Endothelial cell of umbilical vein (primary cell): Measurements from ENCODE around the gene CCDC182. TPM values are rescaled to one million over a fixed set of nuclear protein-coding genes. Genes with fewer than 3 reads are reported as not detected.

Experiments
- BruUV-seq: library from RNA; stranded (reverse); fragments of 400-500 nt; replicated peaks from 2 replicates; lab custom pipeline; 2021; lab: Mats Ljungman, UMichigan
- CTCF ChIA-PET: fragments of 300-600, 350-600 bp; sonication (Branson Sonifier 250); formaldehyde crosslinking; loops from one replicate; lab custom pipeline; 2021; ENCODE audit warnings: antibody characterized with exemption, inconsistent platforms; lab: Charles Lee
- POLR2A ChIA-PET: fragments of 300-600, 350-600 bp; sonication (Branson Sonifier 250); formaldehyde crosslinking; loops from one replicate; lab custom pipeline; 2021; ENCODE audit warnings: antibody characterized with exemption, inconsistent platforms; lab: Charles Lee
- DNase-seq: peaks from one replicate; pipeline ENCODE4 v3.0.0-alpha.2; 2011; ENCODE audit warnings: low read depth, low spot score
- FAIRE-seq: peaks from 2 replicates; lab custom pipeline; 2011; peaks lifted over from hg19 to GRCh38; lab: Jason Lieb, UNC
- H2AFZ ChIP-seq: 2 replicates; pipeline ENCODE4 v1.6.0; 2012; ENCODE audit warnings: low read depth, low read length, control low read depth, inconsistent platforms
- H3K27ac ChIP-seq: 2 replicates; pipeline ENCODE4 v1.5.1; 2011; ENCODE audit warnings: low read depth, mild to moderate bottlenecking, control low read depth, low read length, moderate library complexity; ENCODE audit not compliant: insufficient read depth
- H3K27me3 ChIP-seq, 2 experiments: 2 replicates each; pipeline versions ENCODE4 v1.6.0 to v1.6.1; 2011; ENCODE audit warnings: low read length in 2 of 2, mixed read lengths in 1 of 2; ENCODE audit not compliant: control insufficient read depth in 2 of 2, insufficient read depth in 2 of 2
- H3K36me3 ChIP-seq, 2 experiments: 2 replicates in 1 of 2; 3 replicates in 1 of 2; pipeline ENCODE4 v1.5.1; 2011; ENCODE audit warnings: low read length in 2 of 2, mild to moderate bottlenecking in 1 of 2, moderate library complexity in 1 of 2; ENCODE audit not compliant: control insufficient read depth in 2 of 2, insufficient read depth in 2 of 2; ENCODE audit errors: extremely low read depth in 1 of 2
- H3K4me1 ChIP-seq: 3 replicates; pipeline ENCODE4 v1.5.1; 2011; ENCODE audit warnings: mild to moderate bottlenecking, low read length; ENCODE audit not compliant: control insufficient read depth, insufficient read depth; ENCODE audit errors: extremely low read depth
- H3K4me2 ChIP-seq: 2 replicates; pipeline ENCODE4 v1.6.1; 2011; ENCODE audit warnings: low read length, control low read depth, mixed read lengths; ENCODE audit not compliant: insufficient read depth
- H3K4me3 ChIP-seq, 3 experiments: fragments of 200-600 bp in 1 of 3; sonication (generic), shearing (Covaris generic) in 1 of 3; replicated peaks in 1 of 3; 2 replicates each; pipeline ENCODE4 v1.5.1; 2011 to 2016; ENCODE audit warnings: control low read depth in 3 of 3, low read length in 3 of 3, mild to moderate bottlenecking in 2 of 3, inconsistent platforms in 1 of 3, low read depth in 1 of 3, moderate library complexity in 1 of 3; ENCODE audit not compliant: insufficient read depth in 1 of 3
- H3K79me2 ChIP-seq: 2 replicates; pipeline ENCODE4 v1.6.0; 2012; ENCODE audit warnings: low read length, inconsistent platforms; ENCODE audit not compliant: control insufficient read depth, insufficient read depth
- H3K9ac ChIP-seq: replicated peaks from 2 replicates; pipeline ENCODE3; 2011; ENCODE audit warnings: low read length, control low read depth; ENCODE audit not compliant: insufficient read depth; ENCODE audit errors: extremely low read depth
- H3K9me1 ChIP-seq: replicated peaks from 3 replicates; pipeline ENCODE4 v1.6.0; 2011; ENCODE audit warnings: mild to moderate bottlenecking, low read length; ENCODE audit not compliant: control insufficient read depth, insufficient read depth; ENCODE audit errors: extremely low read depth
- H3K9me3 ChIP-seq: replicated peaks from 2 replicates; pipeline ENCODE4 v1.5.1; 2012; ENCODE audit warnings: low read length, inconsistent platforms; ENCODE audit not compliant: control insufficient read depth, insufficient read depth
- H4K20me1 ChIP-seq: replicated peaks from 2 replicates; pipeline ENCODE3; 2011; ENCODE audit warnings: mild to moderate bottlenecking, low read length; ENCODE audit not compliant: control insufficient read depth, insufficient read depth; ENCODE audit errors: extremely low read depth
- GATA2 ChIP-seq: IDR thresholded peaks from 2 replicates; pipeline ENCODE4 v1.7.0; 2011; ENCODE audit warnings: low read depth, mild to moderate bottlenecking, moderate library complexity, mixed read lengths, low read length; ENCODE audit not compliant: insufficient read length, insufficient read depth
- MYC ChIP-seq: IDR thresholded peaks from one replicate; pipeline ENCODE4 v1.6.1; 2011; ENCODE audit warnings: mild to moderate bottlenecking, low read depth, low read length
- POLR2A ChIP-seq: IDR thresholded peaks from 2 replicates; pipeline ENCODE4 v1.6.1; 2012; ENCODE audit warnings: low read depth, mild to moderate bottlenecking, control low read depth, low read length
- POLR2AphosphoS5 ChIP-seq: IDR thresholded peaks from 2 replicates; pipeline ENCODE4 v1.6.1; 2012; ENCODE audit warnings: low read depth, mild to moderate bottlenecking, control low read depth, low read length, moderate library complexity; ENCODE audit not compliant: insufficient read depth
- dilution Hi-C: fragments of 300-500 bp; cut with MboI; formaldehyde crosslinking; loops from one replicate; pipeline ENCODE4 v1.15.0; 2019; ENCODE audit warnings: low sequenced_read_pairs; ENCODE audit not compliant: extremely low pct_ligation_motif_present
- intact Hi-C: fragments of 100-400 bp; cut with micrococcal nuclease; formaldehyde crosslinking; loops from one replicate; pipeline ENCODE4 v1.10.0; 2022
- polyA plus RNA-seq, 4 experiments: library from polyadenylated mRNA; depleted of rRNA in 3 of 4; stranded (reverse) in 3 of 4; unstranded in 1 of 4; fragments of >200 nt; gene quantifications; 2 replicates each; pipeline versions ENCODE4 v1.2.1 to v1.2.3, GENCODE V29; 2011 to 2012; ENCODE audit warnings: missing spikeins in 1 of 4
- total RNA-seq: library from RNA; stranded (reverse); gene quantifications from 2 replicates; pipeline ENCODE4 v1.2.3, GENCODE V29; 2021

The CCDC182 gene
- total and polyA plus RNA-seq, 2 donors (not counting 3 experiments of a cell fraction or from before 2014, with no cell fraction given) = not detected

DNA sequence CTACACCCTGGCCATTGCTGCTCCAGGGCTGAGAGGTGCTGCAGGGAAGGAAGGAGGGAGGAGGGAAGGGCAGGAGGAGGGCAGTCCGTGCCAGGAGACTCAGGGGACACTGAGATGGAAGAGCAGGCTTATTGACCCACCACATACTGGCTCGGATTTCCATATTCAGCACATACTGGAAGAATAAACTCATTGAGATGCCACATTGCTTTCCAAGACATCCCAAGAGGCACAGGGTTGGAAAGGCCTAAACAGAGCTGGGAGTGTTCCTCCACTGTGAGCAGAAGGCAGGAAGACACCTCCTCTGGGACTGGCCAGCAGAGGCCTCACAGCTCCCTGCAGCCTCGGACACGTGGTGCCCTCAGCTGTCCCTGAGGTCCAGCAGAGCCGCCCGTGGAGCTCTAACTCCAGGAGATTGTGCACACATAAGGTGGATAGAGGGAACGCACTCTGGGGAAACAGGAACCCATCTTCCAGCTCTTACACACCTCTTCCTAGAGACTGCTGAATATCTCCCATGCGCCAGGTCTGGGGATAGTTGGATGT lies 17.4 kb downstream of the CCDC182 start:
- CTCF ChIA-PET = interaction anchor here (0.6 to 2.3 kb wide), 4 partner anchors 20 to 894 kb away, joined by 3 to 8 read pairs (median 4); partner anchors contain the start of genes C17orf67 and DGKE
- Histone ChIP-seq H3K9ac (no peak overlapping the region), H3K79me2 (no peaks in the 10 kb centered on the region), H3K4me1 (no peaks in the 10 kb centered on the region), H2AFZ (no peak overlapping the region), H3K4me2 (no peak overlapping the region), H3K27ac (no peak overlapping the region), H3K4me3 (no peak overlapping the region), H4K20me1 (no peaks in the 10 kb centered on the region), H3K36me3 (no peaks in the 10 kb centered on the region), H3K9me3 (no peaks in the 10 kb centered on the region), H3K27me3 (peaks cover 12 to 15% of the 10 kb centered on the region in 2 experiments), H3K9me1 (no peaks in the 10 kb centered on the region)
- DNase-seq (no peak), FAIRE-seq (no peak)
- no peak for TF ChIP-seq GATA2
- TF ChIP-seq POLR2AphosphoS5 = no peak
- TF ChIP-seq POLR2A = no peak
- POLR2A ChIA-PET = no interaction called here
- no TSS peak for BruUV-seq
- intact Hi-C loops = no loop called here
- dilution Hi-C loops = no loop called here

DNA sequence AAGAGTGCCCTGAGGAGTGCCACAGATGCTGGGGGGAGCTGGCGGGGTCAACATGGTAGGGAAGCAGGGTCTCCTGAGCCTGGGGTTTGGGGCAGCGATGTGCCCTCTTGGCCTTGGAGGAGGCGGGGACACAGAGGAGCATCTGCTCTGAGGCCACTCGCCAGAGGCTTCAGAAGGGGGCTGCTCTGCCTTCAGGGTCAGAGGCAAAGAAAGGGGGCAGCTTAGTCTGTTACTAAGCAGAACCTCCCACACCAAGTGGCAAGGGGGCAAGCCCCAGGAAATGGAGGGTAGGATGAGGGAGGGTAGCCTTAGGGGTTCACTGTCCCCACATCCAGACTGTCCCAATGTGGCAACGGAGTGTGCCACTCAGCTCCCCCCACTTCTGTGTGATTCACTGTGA lies 18.3 kb downstream of the CCDC182 start:
- no peaks in the 10 kb centered on the region for H3K36me3 ChIP-seq
- dilution Hi-C loops = no loop called here
- no peak overlapping the region for H3K4me3 ChIP-seq
- no peaks in the 10 kb centered on the region for H3K79me2 ChIP-seq
- H3K9ac ChIP-seq = no peak overlapping the region
- no peaks in the 10 kb centered on the region for H4K20me1 ChIP-seq
- TF ChIP-seq MYC (no peak), POLR2A (no peak), POLR2AphosphoS5 (no peak)
- no peak overlapping the region for H2AFZ ChIP-seq
- FAIRE-seq (no peak), DNase-seq (no peak)
- no peaks in the 10 kb centered on the region for H3K9me3 ChIP-seq
- H3K9me1 ChIP-seq = no peaks in the 10 kb centered on the region
- H3K27ac ChIP-seq = no peak overlapping the region
- ChIA-PET POLR2A (no interaction called here), CTCF (interaction anchor here (1.0 to 2.3 kb wide), 2 partner anchors 21 to 107 kb away, joined by 3 to 8 read pairs; no protein-coding TSS in a partner anchor)
- intact Hi-C loops = no loop called here
- H3K27me3 ChIP-seq = peaks cover 10 to 17% of the 10 kb centered on the region in 2 experiments
- H3K4me2 ChIP-seq = no peak overlapping the region
- BruUV-seq = no TSS peak
- no peaks in the 10 kb centered on the region for H3K4me1 ChIP-seq
